HT1080 (cell line): ENCODE data around the gene GRM1. TPM values are rescaled to one million over a fixed set of nuclear protein-coding genes. Genes with fewer than 3 reads are reported as not detected.
"Not testable (repeated sequence)": the region's sequence is repeated elsewhere in the genome, so short reads cannot be mapped to it uniquely, and the experiment has no call there.

Source experiments
- DNase-seq: peaks from one replicate; pipeline ENCODE4 v3.0.0-alpha.2; 2015; ENCODE audit warnings: low read depth
- total RNA-seq: library from RNA; depleted of rRNA; stranded (reverse); fragments of >200 nt; shearing (Covaris generic); gene quantifications from 2 replicates; pipeline ENCODE4 v1.2.3, GENCODE V29; 2014

The GRM1 gene
- total RNA-seq, 1 experiment from 2014 or later: not detected

- DNase-seq: no peak
Observed at GRCh38 chr6:146190581-146190980, 161.7 kb downstream of the GRM1 start.

- DNase-seq: no peak
Observed at GRCh38 chr6:146191166-146191565, 162.3 kb downstream of the GRM1 start.

DNA sequence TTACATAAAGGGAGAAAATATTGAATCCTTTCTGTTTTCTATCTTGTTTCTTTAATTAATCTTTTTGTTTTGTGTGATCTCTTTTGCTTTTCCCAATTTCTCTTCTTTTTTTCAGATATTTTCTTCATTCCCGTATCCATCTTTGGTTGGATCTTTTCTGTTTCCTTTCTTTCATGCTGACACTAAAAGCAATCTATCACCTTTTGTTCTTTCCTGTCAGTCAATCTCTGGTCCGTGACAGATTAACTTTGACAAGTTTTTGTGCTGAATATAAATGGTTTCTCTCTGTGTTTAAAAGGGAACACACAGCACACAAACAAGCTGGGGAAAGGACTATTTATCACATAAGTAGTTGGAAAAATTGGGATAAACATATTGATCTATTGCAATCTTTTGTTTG, 162.8 kb downstream of the GRM1 start:
- no peak for DNase-seq

- DNase-seq: no peak
Observed at GRCh38 chr6:146194434-146194833, 165.6 kb downstream of the GRM1 start.

GRCh38 chr6:146200176-146200575, 171.3 kb downstream of the GRM1 start:
- peak; percentile 15 for DNase-seq

DNA sequence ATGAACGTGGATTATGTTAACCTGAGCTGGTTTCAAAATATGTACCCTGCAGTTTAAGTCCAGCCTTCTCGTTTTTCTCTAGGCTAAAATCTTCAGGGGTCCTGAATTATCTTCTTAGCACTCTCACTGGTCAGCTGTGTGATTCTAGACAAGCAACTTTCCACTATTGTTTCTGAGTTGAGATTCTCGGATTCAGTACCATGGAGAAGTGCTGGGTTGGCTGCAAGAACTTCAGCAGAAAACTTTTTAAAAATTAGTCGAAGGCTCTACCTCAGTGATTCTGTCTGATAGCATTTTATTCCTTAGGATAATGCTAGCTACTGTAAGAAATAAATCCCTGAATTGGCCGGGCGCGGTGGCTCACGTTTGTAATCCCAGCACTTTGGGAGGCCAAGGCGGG, 173.7 kb downstream of the GRM1 start:
- DNase-seq: no peak

DNA sequence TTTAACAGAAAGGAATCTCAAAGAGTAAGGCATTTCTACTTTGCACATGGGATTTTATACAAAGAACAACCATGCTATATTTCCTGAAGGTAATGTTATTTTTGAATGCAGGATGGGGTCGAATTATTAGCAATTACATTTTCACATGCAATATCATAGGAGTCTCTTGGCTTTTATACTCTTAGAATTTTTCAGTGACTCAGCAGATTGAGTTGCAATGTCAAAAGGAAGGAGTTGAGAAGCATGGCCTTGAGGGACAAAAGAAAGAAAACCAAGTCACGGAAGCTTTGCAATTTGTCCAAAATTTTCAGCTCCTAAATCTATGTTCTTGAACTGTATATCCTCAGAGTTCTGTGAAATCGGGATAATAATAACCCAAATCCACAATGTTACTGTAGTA, 181.1 kb downstream of the GRM1 start:
- no peak for DNase-seq

GRCh38 chr6:146210406-146211083, 181.7 kb downstream of the GRM1 start:
- no peak for DNase-seq

- no peak for DNase-seq
Observed at GRCh38 chr6:146211646-146212045, 182.8 kb downstream of the GRM1 start.

DNA sequence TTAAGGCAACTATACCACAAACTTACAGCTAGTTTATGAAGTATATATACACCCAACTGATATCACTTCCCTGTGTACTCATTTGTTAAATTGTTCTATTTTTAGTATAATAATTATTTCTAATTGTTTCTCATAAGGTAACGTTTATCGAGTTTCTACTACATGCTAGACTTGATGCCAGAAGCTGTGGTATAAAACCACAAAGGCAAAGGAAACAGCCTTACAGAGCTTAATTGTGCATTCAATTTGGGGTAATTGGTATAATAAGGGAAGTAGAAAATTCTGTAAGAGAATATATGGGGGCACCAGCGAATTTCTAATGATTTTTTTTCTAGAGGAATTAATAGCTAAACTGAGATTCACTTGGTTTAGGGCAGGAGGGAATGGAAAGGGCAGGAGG, 183.9 kb downstream of the GRM1 start:
- DNase-seq: no peak

DNA sequence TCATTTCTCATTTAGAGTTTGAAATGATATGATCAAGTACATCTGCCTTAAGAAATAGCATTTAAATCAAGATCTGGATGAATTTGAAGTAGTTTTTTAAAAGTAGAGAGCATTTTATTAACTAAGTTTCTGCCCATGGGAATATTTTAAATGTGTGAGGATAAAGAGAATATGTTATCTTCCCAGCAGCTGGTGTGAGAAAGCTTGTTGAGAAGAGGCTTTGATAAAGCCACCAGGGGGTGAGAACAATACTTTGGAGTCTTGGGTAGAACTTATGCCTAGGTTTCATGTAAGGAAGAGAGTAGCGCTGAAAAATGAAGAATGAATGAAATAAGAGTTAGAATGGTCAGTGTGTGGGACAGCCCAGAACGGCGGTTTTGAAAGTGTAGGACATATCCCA, 190.2 kb downstream of the GRM1 start:
- no peak for DNase-seq

DNA sequence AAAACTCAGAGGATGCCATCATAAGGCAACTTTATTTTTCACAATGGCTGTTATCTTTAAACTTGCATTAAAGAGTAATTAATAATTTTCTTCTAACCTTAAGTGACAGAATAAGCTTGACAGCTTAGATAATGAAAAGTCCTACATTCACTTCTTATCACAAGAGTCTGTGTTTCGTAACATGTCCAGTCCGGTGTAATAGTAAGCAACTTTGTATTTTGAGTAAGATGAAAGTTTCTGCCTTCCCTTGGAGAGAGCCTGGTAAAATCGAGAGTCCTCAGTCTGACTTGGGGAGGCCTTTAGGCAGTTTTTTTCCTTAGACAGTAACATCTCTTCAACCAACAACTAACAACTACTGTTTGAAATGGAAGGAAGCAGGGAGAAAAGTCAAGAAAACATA, 195.6 kb downstream of the GRM1 start:
- DNase-seq: no peak

DNA sequence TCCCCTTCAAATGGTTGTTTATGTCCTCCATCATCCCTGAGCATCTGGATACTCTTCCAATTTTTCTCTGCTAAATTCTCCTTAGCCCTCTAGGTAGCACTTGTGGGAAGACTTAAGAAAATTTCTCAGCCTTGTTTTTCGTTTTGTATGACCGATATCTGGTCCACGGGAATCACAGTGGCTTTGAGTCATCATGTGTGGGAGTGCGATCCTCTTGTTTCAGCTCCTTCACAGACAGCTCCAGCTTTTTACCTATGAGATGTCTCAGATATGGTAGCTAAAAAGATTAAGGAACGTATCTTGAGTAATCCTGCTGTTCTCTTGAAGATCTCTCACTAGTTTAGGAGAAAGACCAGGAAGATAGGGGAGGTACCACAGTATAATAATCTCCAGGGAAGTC, 196.1 kb downstream of the GRM1 start:
- DNase-seq: no peak

- DNase-seq: no peak
Observed at GRCh38 chr6:146240322-146240721, 211.5 kb downstream of the GRM1 start.

DNA sequence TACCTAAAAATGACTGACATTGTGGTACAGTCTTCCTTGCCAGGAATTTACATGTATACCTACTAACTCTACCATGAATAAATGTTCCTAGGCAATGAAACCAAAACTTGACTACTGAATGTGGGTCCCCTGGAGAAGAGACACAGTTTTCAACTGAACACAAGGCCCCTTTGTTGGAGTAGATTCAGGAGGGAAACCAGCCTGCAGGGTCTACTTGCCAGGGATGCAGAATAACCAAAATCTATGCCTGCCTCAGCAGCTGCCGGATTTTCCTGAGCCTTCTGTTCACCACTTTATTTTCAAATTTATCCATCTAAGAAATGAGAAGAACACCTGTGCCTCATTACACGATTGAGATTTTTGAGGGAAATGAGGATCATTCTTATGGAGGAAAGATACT, 211.9 kb downstream of the GRM1 start:
- DNase-seq: no peak

DNA sequence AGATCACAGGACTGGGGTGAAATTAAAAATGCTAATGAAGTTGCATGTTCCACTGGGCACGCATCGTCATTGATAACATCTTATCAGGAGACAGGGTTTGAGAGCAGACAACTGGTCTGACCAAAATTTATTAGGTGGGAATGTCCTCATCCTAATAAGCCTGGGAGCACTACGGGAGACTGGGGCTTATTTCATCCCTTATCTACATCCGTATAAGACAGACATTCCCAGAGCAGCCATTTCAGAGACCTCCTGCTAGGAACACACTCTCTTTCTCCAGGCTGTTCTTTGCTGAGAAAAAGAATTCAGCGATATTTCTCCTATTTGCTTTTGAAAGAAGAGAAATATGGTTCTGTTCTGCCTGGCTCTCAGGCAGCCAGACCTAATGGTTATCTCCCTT, 214.8 kb downstream of the GRM1 start:
- DNase-seq: not testable (repeated sequence)

DNA sequence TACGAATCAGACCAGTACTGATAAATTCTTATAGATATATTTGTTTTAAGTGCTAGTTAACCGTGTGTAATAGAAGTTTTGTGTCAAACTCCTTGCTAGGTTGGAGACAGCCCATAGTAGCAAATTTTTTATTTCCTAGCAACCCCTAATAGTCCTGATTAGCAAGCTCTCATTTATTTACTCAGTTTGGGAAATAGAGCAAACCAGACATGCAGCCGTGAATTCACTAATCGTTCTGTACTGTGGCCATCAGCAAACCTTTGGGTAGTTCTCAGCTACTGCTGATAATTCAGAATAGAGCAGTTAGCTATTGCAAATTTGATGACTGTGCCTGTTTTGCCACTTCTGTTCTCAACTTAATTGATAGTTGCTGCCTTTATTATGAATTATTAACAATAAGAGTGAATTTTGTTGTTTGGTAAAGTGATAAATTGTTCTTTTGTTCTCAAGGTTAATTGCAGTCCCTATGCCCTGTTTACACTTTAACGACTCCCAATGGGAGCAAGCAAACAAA, 215.8 kb downstream of the GRM1 start:
- DNase-seq: no peak

DNA sequence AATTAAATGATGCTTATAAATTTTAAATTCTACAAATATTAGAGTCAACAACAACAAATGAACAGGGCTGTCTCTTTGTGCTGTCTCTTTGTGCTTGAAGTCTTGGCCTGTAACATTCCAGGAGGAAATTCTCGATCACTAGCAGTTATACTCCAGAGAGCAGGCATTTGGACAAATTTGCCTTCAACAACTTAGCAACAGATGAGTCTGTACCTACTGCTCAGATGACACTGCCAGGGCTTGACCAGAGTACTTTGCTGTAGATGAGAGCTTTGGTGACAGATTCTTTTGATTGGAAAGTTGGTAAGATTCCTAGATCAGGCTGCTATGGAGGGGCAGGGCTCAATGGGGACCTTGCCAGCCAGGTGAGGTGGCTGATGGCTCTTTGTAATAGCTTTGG, 217.2 kb downstream of the GRM1 start:
- DNase-seq: no peak

- no peak for DNase-seq
Observed at GRCh38 chr6:146253691-146254090, 224.8 kb downstream of the GRM1 start.

- DNase-seq: peak; percentile 6
Observed at GRCh38 chr6:146258206-146258605, 229.3 kb downstream of the GRM1 start.

DNA sequence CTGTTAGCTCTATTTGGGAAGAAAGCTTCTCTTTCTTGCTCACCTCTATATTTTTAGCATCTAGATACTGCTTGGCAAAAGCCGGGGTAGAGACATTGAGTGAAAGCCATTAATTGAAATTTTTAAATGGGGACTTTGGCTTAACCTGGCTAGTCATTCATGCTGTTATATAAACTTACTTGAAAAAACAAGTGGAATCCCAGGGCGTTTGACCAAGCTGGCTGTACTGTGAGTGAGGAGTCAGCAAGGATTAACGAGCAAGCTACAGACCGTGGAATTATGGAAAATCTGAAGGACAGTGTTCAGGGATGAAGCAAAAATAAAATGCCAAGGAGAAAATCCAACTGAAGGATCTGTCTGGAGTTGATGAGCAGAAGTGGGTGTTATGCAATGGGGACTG, 232.0 kb downstream of the GRM1 start:
- DNase-seq: no peak

DNA sequence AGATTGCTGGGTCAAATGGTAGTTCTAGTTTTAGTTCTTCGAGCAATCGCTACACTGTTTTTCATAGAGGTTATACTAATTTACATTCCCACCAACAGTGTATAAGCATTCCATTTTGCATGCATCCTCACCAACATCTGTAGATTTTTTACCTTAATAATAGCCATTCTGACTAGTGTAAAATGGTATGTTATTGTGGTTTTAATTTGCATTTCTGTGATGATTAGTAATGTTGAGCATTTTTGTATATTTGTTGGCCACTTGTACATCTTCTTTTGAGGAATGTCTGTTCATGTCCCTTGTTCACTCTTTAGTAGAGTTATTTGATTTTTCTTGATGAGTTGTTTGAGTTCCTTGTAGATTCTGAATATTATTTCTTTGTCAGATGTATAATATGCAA, 236.2 kb downstream of the GRM1 start:
- no peak for DNase-seq

DNA sequence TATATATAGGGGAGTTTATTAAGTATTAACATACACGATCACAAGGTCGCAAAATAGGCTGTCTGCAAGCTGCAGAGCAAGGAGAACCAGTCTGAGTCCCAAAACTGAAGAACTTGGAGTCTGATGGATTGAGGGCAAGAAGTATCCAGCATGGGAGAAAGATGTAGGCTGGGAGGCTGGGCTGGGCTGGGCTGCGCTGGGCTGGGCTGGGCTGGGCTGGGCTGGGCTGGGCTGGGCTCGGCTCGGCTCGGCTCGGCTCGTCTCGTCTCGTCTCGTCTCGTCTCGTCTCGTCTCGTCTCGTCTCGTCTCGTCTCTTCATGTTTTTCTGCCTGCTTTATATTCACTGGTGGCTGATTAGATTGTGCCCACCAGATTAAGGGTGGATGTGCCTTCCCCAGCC, 238.6 kb downstream of the GRM1 start:
- no peak for DNase-seq

- no peak for DNase-seq
Observed at GRCh38 chr6:146267946-146268345, 239.1 kb downstream of the GRM1 start.
